Measurements from ENCODE around the gene IFT57.

DNA sequence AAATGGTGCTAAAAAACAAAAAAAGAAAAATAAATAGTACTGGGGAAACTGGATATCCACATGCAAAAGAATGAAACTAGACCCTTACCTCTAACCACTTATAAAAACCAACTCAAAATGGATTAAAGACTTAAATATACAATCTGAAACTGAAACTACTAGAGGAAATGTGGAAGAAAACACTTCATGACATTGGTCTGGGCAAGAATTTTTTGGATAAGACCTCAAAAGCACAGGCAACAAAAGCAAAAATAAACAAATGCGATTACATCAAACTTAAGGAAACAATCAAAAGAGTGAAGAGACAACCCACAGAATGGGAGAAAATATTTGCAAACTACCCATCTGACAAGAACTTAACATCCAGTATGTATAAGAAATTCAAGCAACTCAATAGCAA is 6.4 kb downstream of the IFT57 start:
- TF ChIP-seq ZNF175 (CRISPR knock-in tag; IDR thresholded peaks at IDR 0.05; ENCODE audit: low read depth): no peak
- TF ChIP-seq EP400 (IDR thresholded peaks at IDR 0.05): no peak
- TF ChIP-seq BCLAF1 (IDR thresholded peaks at IDR 0.05; ENCODE audit: borderline replicate concordance in 1 of 2, control insufficient read depth in 1 of 2, low read depth in 2 of 2, low read length in 1 of 2): no peak
